Measurements from ENCODE around the gene PRKAA1. TPM values are rescaled to one million over a fixed set of nuclear protein-coding genes. Genes with fewer than 3 reads are reported as not detected.
A peak's percentile ranks its signal among the peaks of the same experiment; 100 is the strongest.

The PRKAA1 gene
- total and polyA plus RNA-seq, 2 of the 13 experiments (the other 11 are each of a cell fraction or from before 2014, with no cell fraction given): 36.6 to 58.0 TPM

- TF ChIP-seq, protein P1, sequence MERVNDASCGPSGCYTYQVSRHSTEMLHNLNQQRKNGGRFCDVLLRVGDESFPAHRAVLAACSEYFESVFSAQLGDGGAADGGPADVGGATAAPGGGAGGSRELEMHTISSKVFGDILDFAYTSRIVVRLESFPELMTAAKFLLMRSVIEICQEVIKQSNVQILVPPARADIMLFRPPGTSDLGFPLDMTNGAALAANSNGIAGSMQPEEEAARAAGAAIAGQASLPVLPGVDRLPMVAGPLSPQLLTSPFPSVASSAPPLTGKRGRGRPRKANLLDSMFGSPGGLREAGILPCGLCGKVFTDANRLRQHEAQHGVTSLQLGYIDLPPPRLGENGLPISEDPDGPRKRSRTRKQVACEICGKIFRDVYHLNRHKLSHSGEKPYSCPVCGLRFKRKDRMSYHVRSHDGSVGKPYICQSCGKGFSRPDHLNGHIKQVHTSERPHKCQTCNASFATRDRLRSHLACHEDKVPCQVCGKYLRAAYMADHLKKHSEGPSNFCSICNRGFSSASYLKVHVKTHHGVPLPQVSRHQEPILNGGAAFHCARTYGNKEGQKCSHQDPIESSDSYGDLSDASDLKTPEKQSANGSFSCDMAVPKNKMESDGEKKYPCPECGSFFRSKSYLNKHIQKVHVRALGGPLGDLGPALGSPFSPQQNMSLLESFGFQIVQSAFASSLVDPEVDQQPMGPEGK (CRISPR knock-in tag; IDR thresholded peaks at IDR 0.05): peak; percentile 41; the same call in 1 of the 2 replicates
- TF ChIP-seq, protein P2, sequence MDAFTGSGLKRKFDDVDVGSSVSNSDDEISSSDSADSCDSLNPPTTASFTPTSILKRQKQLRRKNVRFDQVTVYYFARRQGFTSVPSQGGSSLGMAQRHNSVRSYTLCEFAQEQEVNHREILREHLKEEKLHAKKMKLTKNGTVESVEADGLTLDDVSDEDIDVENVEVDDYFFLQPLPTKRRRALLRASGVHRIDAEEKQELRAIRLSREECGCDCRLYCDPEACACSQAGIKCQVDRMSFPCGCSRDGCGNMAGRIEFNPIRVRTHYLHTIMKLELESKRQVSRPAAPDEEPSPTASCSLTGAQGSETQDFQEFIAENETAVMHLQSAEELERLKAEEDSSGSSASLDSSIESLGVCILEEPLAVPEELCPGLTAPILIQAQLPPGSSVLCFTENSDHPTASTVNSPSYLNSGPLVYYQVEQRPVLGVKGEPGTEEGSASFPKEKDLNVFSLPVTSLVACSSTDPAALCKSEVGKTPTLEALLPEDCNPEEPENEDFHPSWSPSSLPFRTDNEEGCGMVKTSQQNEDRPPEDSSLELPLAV (CRISPR knock-in tag; conservative IDR thresholded peaks at IDR 0.05; ENCODE audit: low read depth): no peak
- TF ChIP-seq FOXP1 (IDR thresholded peaks at IDR 0.05): no peak
- TF ChIP-seq FOXP1 (CRISPR knock-in tag; IDR thresholded peaks at IDR 0.05): peak; percentile 74
- TF ChIP-seq ASH2L (IDR thresholded peaks at IDR 0.05; ENCODE audit: insufficient read length, low read depth, low read length): peak; percentile 78
- TF ChIP-seq ZGPAT (CRISPR knock-in tag; IDR thresholded peaks at IDR 0.05): peak; percentile 55; the same call in 1 of the 2 replicates
- no peak for TF ChIP-seq LCORL (IDR thresholded peaks at IDR 0.05)
- TF ChIP-seq LCORL (CRISPR knock-in tag; IDR thresholded peaks at IDR 0.05): peak; percentile 37; the same call in 1 of the 2 replicates
- TF ChIP-seq ATF7 (IDR thresholded peaks at IDR 0.05): no peak
- no peak for TF ChIP-seq ATF7 (CRISPR knock-in tag; IDR thresholded peaks at IDR 0.05)
- TF ChIP-seq HNF1B (CRISPR knock-in tag; IDR thresholded peaks at IDR 0.05): peak; percentile 94
- TF ChIP-seq, protein P3, sequence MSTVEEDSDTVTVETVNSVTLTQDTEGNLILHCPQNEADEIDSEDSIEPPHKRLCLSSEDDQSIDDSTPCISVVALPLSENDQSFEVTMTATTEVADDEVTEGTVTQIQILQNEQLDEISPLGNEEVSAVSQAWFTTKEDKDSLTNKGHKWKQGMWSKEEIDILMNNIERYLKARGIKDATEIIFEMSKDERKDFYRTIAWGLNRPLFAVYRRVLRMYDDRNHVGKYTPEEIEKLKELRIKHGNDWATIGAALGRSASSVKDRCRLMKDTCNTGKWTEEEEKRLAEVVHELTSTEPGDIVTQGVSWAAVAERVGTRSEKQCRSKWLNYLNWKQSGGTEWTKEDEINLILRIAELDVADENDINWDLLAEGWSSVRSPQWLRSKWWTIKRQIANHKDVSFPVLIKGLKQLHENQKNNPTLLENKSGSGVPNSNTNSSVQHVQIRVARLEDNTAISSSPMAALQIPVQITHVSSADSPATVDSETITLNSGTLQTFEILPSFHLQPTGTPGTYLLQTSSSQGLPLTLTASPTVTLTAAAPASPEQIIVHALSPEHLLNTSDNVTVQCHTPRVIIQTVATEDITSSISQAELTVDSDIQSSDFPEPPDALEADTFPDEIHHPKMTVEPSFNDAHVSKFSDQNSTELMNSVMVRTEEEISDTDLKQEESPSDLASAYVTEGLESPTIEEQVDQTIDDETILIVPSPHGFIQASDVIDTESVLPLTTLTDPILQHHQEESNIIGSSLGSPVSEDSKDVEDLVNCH (CRISPR knock-in tag; IDR thresholded peaks at IDR 0.05): no peak
- peak; percentile 76; the same call in 1 of the 2 replicates for TF ChIP-seq ZNF644 (CRISPR knock-in tag; IDR thresholded peaks at IDR 0.05; ENCODE audit: low read depth)
- peak; percentile 30 for TF ChIP-seq TEAD3 (CRISPR knock-in tag; optimal IDR thresholded peaks at IDR 0.05; ENCODE audit: borderline replicate concordance)
- TF ChIP-seq MXD4 (CRISPR knock-in tag; IDR thresholded peaks at IDR 0.05): no peak
- TF ChIP-seq NKX3-1 (CRISPR knock-in tag; IDR thresholded peaks at IDR 0.05): 0 out of 2 replicates have a peak, but pooled peaks have one; percentile 40
- TF ChIP-seq TARDBP (CRISPR knock-in tag; IDR thresholded peaks at IDR 0.05): peak; percentile 25; the same call in 1 of the 2 replicates
- TF ChIP-seq FOXO1 (CRISPR knock-in tag; IDR thresholded peaks at IDR 0.05): peak; percentile 31; the same call in 1 of the 2 replicates
- TF ChIP-seq HDAC2 (CRISPR knock-in tag; IDR thresholded peaks at IDR 0.05): peak; percentile 34; the same call in 1 of the 2 replicates
- TF ChIP-seq, protein P4, sequence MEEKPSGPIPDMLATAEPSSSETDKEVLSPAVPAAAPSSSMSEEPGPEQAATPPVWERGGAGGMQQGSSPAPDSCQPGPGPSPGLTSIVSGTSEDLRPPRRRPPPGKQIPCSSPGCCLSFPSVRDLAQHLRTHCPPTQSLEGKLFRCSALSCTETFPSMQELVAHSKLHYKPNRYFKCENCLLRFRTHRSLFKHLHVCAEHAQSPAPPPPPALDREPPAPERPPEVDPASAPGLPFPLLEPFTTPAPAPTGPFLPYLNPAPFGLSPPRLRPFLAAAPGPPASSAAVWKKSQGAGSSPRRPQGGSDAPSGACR (CRISPR knock-in tag; IDR thresholded peaks at IDR 0.05): peak; percentile 50; the same call in 1 of the 2 replicates
- 0 out of 2 replicates have a peak, but pooled peaks have one; percentile 45 for TF ChIP-seq ZNF792 (CRISPR knock-in tag; IDR thresholded peaks at IDR 0.05)
- TF ChIP-seq KLF6 (CRISPR knock-in tag; IDR thresholded peaks at IDR 0.05): peak; percentile 54; the same call in 1 of the 2 replicates
These were observed 14.0 kb downstream of the PRKAA1 start (continued) for GRCh38 chr5:40784027-40784653.

All from HepG2 (cell line).